Neural progenitor cell (in vitro differentiated cells): Measurements from ENCODE around the gene TTC9. TPM values are rescaled to one million over a fixed set of nuclear protein-coding genes. Genes with fewer than 3 reads are reported as not detected.

Experiments used
- DNase-seq: peaks from one replicate; pipeline ENCODE4 v3.0.0-alpha.2; 2016; ENCODE audit warnings: low spot score
- H2AFZ ChIP-seq: fragments of 200-600 bp; sonication (generic); replicated peaks from 2 replicates; pipeline ENCODE4 v1.6.1; 2016; ENCODE audit warnings: antibody characterized with exemption
- H3F3A ChIP-seq: fragments of 200-600 bp; sonication (generic); 2 replicates; pipeline ENCODE4 v1.6.1; 2016; ENCODE audit warnings: antibody characterized with exemption, low read depth
- H3K27ac ChIP-seq: fragments of 200-600 bp; sonication (generic); 2 replicates; pipeline ENCODE4 v1.5.1; 2016; ENCODE audit warnings: mild to moderate bottlenecking
- H3K27me3 ChIP-seq: fragments of 200-600 bp; sonication (generic); 2 replicates; pipeline ENCODE4 v1.6.1; 2016; ENCODE audit warnings: mild to moderate bottlenecking, moderate library complexity
- H3K36me3 ChIP-seq: fragments of 200-600 bp; sonication (generic); 2 replicates; pipeline ENCODE4 v1.5.1; 2016
- H3K4me1 ChIP-seq: fragments of 200-600 bp; sonication (generic); 2 replicates; pipeline ENCODE4 v1.6.1; 2016; ENCODE audit warnings: mixed run types
- H3K4me2 ChIP-seq: fragments of 200-600 bp; sonication (generic); 2 replicates; pipeline ENCODE4 v1.6.1; 2016
- H3K4me3 ChIP-seq: fragments of 200-600 bp; sonication (generic); 2 replicates; pipeline ENCODE4 v1.5.1; 2016
- H3K79me2 ChIP-seq: fragments of 200-600 bp; sonication (generic); 2 replicates; pipeline ENCODE4 v1.6.1; 2016; ENCODE audit warnings: low read depth
- H3K9ac ChIP-seq: fragments of 200-600 bp; sonication (generic); 2 replicates; pipeline ENCODE4 v1.6.1; 2016
- H3K9me3 ChIP-seq: fragments of 200-600 bp; sonication (generic); 2 replicates; pipeline ENCODE4 v1.5.1; 2016; ENCODE audit warnings: low read depth
- H4K20me1 ChIP-seq: fragments of 200-600 bp; sonication (generic); 2 replicates; pipeline ENCODE4 v1.6.1; 2016; ENCODE audit warnings: low read depth
- H3K27ac Mint-ChIP-seq: 3 replicates; pipeline ENCODE4 v1.8.0; 2021; ENCODE audit warnings: mixed read lengths
- H3K27me3 Mint-ChIP-seq: 2 replicates; pipeline ENCODE4 v1.8.0; 2022; ENCODE audit warnings: low read depth, mild to moderate bottlenecking, inconsistent platforms, moderate library complexity, mixed read lengths; ENCODE audit not compliant: insufficient read depth
- H3K36me3 Mint-ChIP-seq: 3 replicates; pipeline ENCODE4 v1.8.0; 2021; ENCODE audit warnings: mixed read lengths
- H3K4me1 Mint-ChIP-seq: 3 replicates; pipeline ENCODE4 v1.8.0; 2021; ENCODE audit warnings: mixed read lengths
- H3K4me3 Mint-ChIP-seq: 3 replicates; pipeline ENCODE4 v1.8.0; 2021; ENCODE audit warnings: mild to moderate bottlenecking, moderate library complexity, mixed read lengths
- H3K9me3 Mint-ChIP-seq: 3 replicates; pipeline ENCODE4 v1.8.0; 2020; ENCODE audit warnings: mixed read lengths
- CTCF ChIP-seq: fragments of 200-600 bp; sonication (generic); IDR thresholded peaks from 2 replicates; pipeline ENCODE4 v1.5.1; 2017; ENCODE audit warnings: antibody characterized with exemption, mild to moderate bottlenecking
- EZH2 ChIP-seq: fragments of 200-600 bp; sonication (generic); IDR thresholded peaks from 2 replicates; pipeline ENCODE4 v1.6.1; 2017; ENCODE audit warnings: antibody characterized with exemption, mild to moderate bottlenecking, moderate library complexity
- EZH2phosphoT487 ChIP-seq: fragments of 200-600 bp; sonication (generic); IDR thresholded peaks from 2 replicates; pipeline ENCODE4 v1.6.1; 2017; ENCODE audit warnings: antibody characterized with exemption
- total RNA-seq: library from RNA; depleted of rRNA; stranded (reverse); fragments of >200 nt; gene quantifications from 2 replicates; pipeline ENCODE4 v1.2.3, GENCODE V29; 2015; ENCODE audit warnings: low replicate concordance

The TTC9 gene
- total RNA-seq, 1 donor from 2014 or later, result 3.5 TPM

- H3F3A ChIP-seq, result no peaks in the 10 kb centered on the region
- H3K36me3 Mint-ChIP-seq, result peaks cover 11% of the 10 kb centered on the region
- H3K27ac Mint-ChIP-seq, result no peak overlapping the region
- no peaks in the 10 kb centered on the region for H3K36me3 ChIP-seq
- peaks cover 1% of the 10 kb centered on the region for H3K4me1 Mint-ChIP-seq
- no peaks in the 10 kb centered on the region for H3K9me3 ChIP-seq
- peaks cover 12% of the 10 kb centered on the region for H3K4me1 ChIP-seq
- no peak overlapping the region for H2AFZ ChIP-seq
- H3K4me3 ChIP-seq, result no peak overlapping the region
- no peaks in the 10 kb centered on the region for H3K79me2 ChIP-seq
- H3K4me3 Mint-ChIP-seq, result no peak overlapping the region
- no peak overlapping the region for H3K9ac ChIP-seq
- TF ChIP-seq CTCF (no peak), EZH2phosphoT487 (no peak), EZH2 (no peak)
- H3K4me2 ChIP-seq, result no peak overlapping the region
- no peaks in the 10 kb centered on the region for H4K20me1 ChIP-seq
- H3K27me3 ChIP-seq, result no peaks in the 10 kb centered on the region
- H3K27me3 Mint-ChIP-seq, result no peaks in the 10 kb centered on the region
- DNase-seq, result no peak
- H3K9me3 Mint-ChIP-seq, result no peaks in the 10 kb centered on the region
- H3K27ac ChIP-seq, result no peak overlapping the region
Observed at GRCh38 chr14:70670992-70671651, 29.4 kb downstream of the TTC9 start.

GRCh38 chr14:70671652-70672644 lies 30.2 kb downstream of the TTC9 start:
- H3K27me3 Mint-ChIP-seq, result no peaks in the 10 kb centered on the region
- Histone ChIP-seq H3K4me3 (no peak overlapping the region), H3K9ac (no peak overlapping the region), H3K27me3 (no peaks in the 10 kb centered on the region), H3K79me2 (no peaks in the 10 kb centered on the region), H3K27ac (no peak overlapping the region), H2AFZ (peak overlapping the region; percentile 11), H3K36me3 (no peaks in the 10 kb centered on the region), H3F3A (no peaks in the 10 kb centered on the region), H3K9me3 (no peaks in the 10 kb centered on the region), H3K4me1 (peaks cover 12% of the 10 kb centered on the region), H3K4me2 (peak overlapping the region; percentile 32), H4K20me1 (no peaks in the 10 kb centered on the region)
- peak; percentile 61 for DNase-seq
- no peak for TF ChIP-seq CTCF
- no peak for TF ChIP-seq EZH2phosphoT487
- no peak for TF ChIP-seq EZH2
- no peaks in the 10 kb centered on the region for H3K9me3 Mint-ChIP-seq
- H3K36me3 Mint-ChIP-seq, result peaks cover 11% of the 10 kb centered on the region
- H3K4me3 Mint-ChIP-seq, result no peak overlapping the region
- no peaks in the 10 kb centered on the region for H3K4me1 Mint-ChIP-seq
- H3K27ac Mint-ChIP-seq, result no peak overlapping the region

- no peak for DNase-seq
- H2AFZ ChIP-seq, result no peak overlapping the region
- no peaks in the 10 kb centered on the region for H3K79me2 ChIP-seq
- Mint-ChIP-seq H3K4me1 (no peaks in the 10 kb centered on the region), H3K9me3 (no peaks in the 10 kb centered on the region), H3K4me3 (no peak overlapping the region), H3K36me3 (peaks cover 2% of the 10 kb centered on the region), H3K27ac (no peak overlapping the region), H3K27me3 (no peaks in the 10 kb centered on the region)
- H3K4me1 ChIP-seq, result peaks cover under 1% of the 10 kb centered on the region
- H3K36me3 ChIP-seq, result no peaks in the 10 kb centered on the region
- no peak overlapping the region for H3K4me2 ChIP-seq
- no peaks in the 10 kb centered on the region for H3K27me3 ChIP-seq
- no peak overlapping the region for H3K9ac ChIP-seq
- H3K4me3 ChIP-seq, result no peak overlapping the region
- no peak overlapping the region for H3K27ac ChIP-seq
- TF ChIP-seq CTCF (no peak), EZH2 (no peak), EZH2phosphoT487 (no peak)
- no peaks in the 10 kb centered on the region for H4K20me1 ChIP-seq
- no peaks in the 10 kb centered on the region for H3F3A ChIP-seq
- H3K9me3 ChIP-seq, result no peaks in the 10 kb centered on the region
Observed at GRCh38 chr14:70677341-70677740, 35.6 kb downstream of the TTC9 start.
